Upper lobe of left lung (tissue), 6 donors: ENCODE data around the gene PDX1. TPM values are rescaled to one million over a fixed set of nuclear protein-coding genes. Genes with fewer than 3 reads are reported as not detected.

ENCODE experiments used
- ATAC-seq, 2 donors: fragments of 200-7000 bp; cut with Tn5 transposase; one replicate each; pipeline ENCODE4 v1.9.1; 2022; ENCODE audit warnings: mild to moderate bottlenecking in 2 of 2, moderate library complexity in 2 of 2; ENCODE audit not compliant: low FRiP score in 2 of 2
- DNase-seq, 2 donors: peaks; one replicate each; pipeline ENCODE4 v3.0.0-alpha.2; 2019 to 2020
- H3K27ac ChIP-seq, 4 donors: fragments of 200-600 bp; sonication (generic); one replicate each; pipeline ENCODE4 v1.5.1; 2016 to 2019
- H3K27me3 ChIP-seq, 4 donors: fragments of 200-600 bp; sonication (generic); one replicate each; pipeline ENCODE4 v1.5.1; 2017 to 2019
- H3K36me3 ChIP-seq, 4 donors: fragments of 200-600 bp; sonication (generic); one replicate each; pipeline ENCODE4 v1.5.1; 2016 to 2019
- H3K4me1 ChIP-seq, 4 donors: fragments of 200-600 bp; sonication (generic); one replicate each; pipeline ENCODE4 v1.5.1; 2018 to 2019
- H3K4me3 ChIP-seq, 4 donors: fragments of 200-600 bp; sonication (generic); one replicate each; pipeline ENCODE4 v1.5.1; 2017 to 2019; ENCODE audit warnings: mild to moderate bottlenecking in 2 of 4, moderate library complexity in 1 of 4
- H3K9me3 ChIP-seq, 4 donors: fragments of 200-600 bp; sonication (generic); one replicate each; pipeline ENCODE4 v1.5.1; 2018 to 2019
- CTCF ChIP-seq, 6 experiments: fragments of 450-650 bp in 4 of 6; fragments of 200-600 bp in 2 of 6; sonication (generic) in 2 of 6; IDR thresholded peaks; one replicate each; pipeline ENCODE4 v1.5.1; 2016 to 2019; ENCODE audit warnings: antibody characterized with exemption in 6 of 6
- EP300 ChIP-seq, 4 donors: sonication (generic); formaldehyde crosslinking; IDR thresholded peaks; one replicate each; pipeline ENCODE4 v1.5.1; 2017; ENCODE audit warnings: antibody characterized with exemption in 4 of 4, control low read depth in 2 of 4
- POLR2A ChIP-seq, 4 donors: fragments of 450-650 bp; IDR thresholded peaks; one replicate each; pipeline ENCODE4 v1.5.1; 2016 to 2017; ENCODE audit warnings: antibody characterized with exemption in 4 of 4, mild to moderate bottlenecking in 2 of 4
- POLR2AphosphoS5 ChIP-seq, 2 donors: sonication (generic); formaldehyde crosslinking; IDR thresholded peaks; one replicate each; pipeline ENCODE4 v1.5.1; 2017; ENCODE audit warnings: antibody characterized with exemption in 2 of 2
- WGBS, 2 donors: methylation state at CpG; one replicate each; pipeline ENCODE4 v1.1.5; 2017 to 2018; 5-methylcytosine and 5-hydroxymethylcytosine counted together
- total RNA-seq, 6 donors: library from RNA; depleted of rRNA in 4 of 6; stranded (reverse); fragments of >200 nt in 4 of 6; gene quantifications; one replicate each; pipeline versions ENCODE4 v1.1.0 to v1.2.1, GENCODE V29; 2016 to 2021
- donor health status: DM: no; HTN: no; CAD: no; lungs with moderate emphysema.
- donor health status: DM: no; HTN: yes; CAD: no; lungs with severe emphysema.

The PDX1 gene
- total RNA-seq, 6 donors from 2014 or later: not detected

DNA sequence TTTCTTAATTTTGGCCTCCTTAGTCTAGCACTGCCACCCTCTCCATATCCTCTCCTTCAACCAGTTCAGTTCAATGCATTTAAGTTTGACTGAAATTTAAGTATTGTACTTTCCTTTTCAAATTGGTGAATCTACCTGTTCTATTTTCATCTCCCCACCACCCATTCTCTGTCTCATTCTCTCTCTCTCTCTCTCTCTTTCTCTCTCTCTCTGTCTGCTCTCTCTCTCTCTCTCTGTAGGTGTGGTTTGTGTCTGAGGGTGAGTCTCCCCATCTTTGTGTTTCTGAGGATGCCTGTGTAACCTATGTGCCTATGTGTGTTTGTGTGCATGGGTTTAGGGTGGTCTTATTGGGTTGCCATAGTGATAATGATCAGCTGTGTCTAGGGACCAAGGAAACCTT lies 10.1 kb downstream of the PDX1 start:
- Histone ChIP-seq H3K27me3 (peaks cover 0 to 44% (median 20%) of the 10 kb centered on the region in 4 donors), H3K4me3 (no peak overlapping the region), H3K9me3 (no peaks in the 10 kb centered on the region), H3K4me1 (peaks cover 0 to 20% (median 2%) of the 10 kb centered on the region in 4 donors), H3K27ac (no peak overlapping the region), H3K36me3 (no peaks in the 10 kb centered on the region)
- no peak for TF ChIP-seq CTCF (IDR thresholded peaks at IDR 0.05)
- TF ChIP-seq POLR2A (IDR thresholded peaks at IDR 0.05): no peak
- no peak for TF ChIP-seq POLR2AphosphoS5 (IDR thresholded peaks at IDR 0.05)
- TF ChIP-seq EP300 (IDR thresholded peaks at IDR 0.05): no peak
- no peak for ATAC-seq
- no peak for DNase-seq

DNA sequence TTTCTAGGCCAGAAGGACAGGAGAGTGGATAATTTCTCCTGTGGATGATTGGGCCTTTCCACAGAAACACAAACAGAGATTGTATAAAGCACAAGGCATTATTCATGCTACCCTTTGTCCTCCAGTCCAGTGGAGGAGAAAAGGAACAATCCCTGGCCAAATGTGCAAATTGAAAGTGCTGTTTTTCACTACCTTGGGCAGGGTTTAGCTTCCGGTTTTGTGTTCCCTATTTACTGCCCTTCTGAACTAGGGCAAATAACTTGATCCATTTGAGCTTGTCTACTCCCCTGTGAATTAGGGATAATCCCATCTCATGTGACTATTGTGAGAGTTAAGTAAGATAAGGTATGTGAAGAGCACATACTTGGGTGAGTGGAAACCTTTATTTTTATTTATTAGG lies 13.3 kb downstream of the PDX1 start:
- Histone ChIP-seq H3K27ac (no peak overlapping the region), H3K27me3 (peaks cover 0 to 21% (median 11%) of the 10 kb centered on the region in 4 donors), H3K4me1 (peaks cover 0 to 7% (median 0%) of the 10 kb centered on the region in 4 donors), H3K9me3 (no peaks in the 10 kb centered on the region), H3K4me3 (no peak overlapping the region), H3K36me3 (no peaks in the 10 kb centered on the region)
- no peak for TF ChIP-seq CTCF (IDR thresholded peaks at IDR 0.05)
- TF ChIP-seq POLR2AphosphoS5 (IDR thresholded peaks at IDR 0.05): no peak
- TF ChIP-seq POLR2A (IDR thresholded peaks at IDR 0.05): no peak
- TF ChIP-seq EP300 (IDR thresholded peaks at IDR 0.05): no peak
- WGBS, 2 donors: 45 to 73% methylated on average over 1 of the region's 1 CpG
- DNase-seq: no peak
- no peak for ATAC-seq

GRCh38 chr13:27933580-27934328 lies 14.0 kb downstream of the PDX1 start:
- H3K9me3 ChIP-seq: no peaks in the 10 kb centered on the region
- ATAC-seq (no peak), DNase-seq (no peak)
- 65 to 86% methylated on average over 2 of the region's 2 CpGs for WGBS, 2 donors
- H3K27ac ChIP-seq: no peak overlapping the region
- no peak overlapping the region for H3K4me3 ChIP-seq
- H3K36me3 ChIP-seq: no peaks in the 10 kb centered on the region
- TF ChIP-seq EP300 (IDR thresholded peaks at IDR 0.05) (no peak), POLR2AphosphoS5 (IDR thresholded peaks at IDR 0.05) (no peak), POLR2A (IDR thresholded peaks at IDR 0.05) (no peak), CTCF (IDR thresholded peaks at IDR 0.05) (no peak)
- peaks cover 0 to 15% (median 8%) of the 10 kb centered on the region in 4 donors for H3K27me3 ChIP-seq
- H3K4me1 ChIP-seq: peaks cover 0 to under 1% (median 0%) of the 10 kb centered on the region in 4 donors

DNA sequence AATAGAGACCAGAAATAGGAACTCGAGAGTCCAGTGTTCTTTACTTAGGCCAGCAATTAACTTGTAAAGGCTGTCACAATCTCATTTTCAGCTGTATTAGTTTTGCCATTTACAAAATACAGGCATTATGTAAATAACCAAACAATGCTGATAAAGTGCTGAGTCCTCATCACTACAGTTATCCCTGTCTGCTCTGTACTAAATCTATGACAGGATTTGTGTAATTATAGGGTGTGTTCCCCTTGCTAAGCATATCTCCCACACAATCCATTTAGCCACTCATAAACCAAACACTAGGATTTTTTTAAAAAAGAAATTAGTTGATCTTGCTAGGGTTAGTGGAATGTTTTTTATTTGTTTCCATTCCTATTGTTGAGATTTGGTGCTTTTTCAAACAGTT lies 23.2 kb downstream of the PDX1 start:
- TF ChIP-seq POLR2A (IDR thresholded peaks at IDR 0.05): no peak
- no peak for TF ChIP-seq CTCF (IDR thresholded peaks at IDR 0.05)
- TF ChIP-seq EP300 (IDR thresholded peaks at IDR 0.05): no peak
- no peak for TF ChIP-seq POLR2AphosphoS5 (IDR thresholded peaks at IDR 0.05)
- DNase-seq: no peak
- H3K4me1 ChIP-seq: no peaks in the 10 kb centered on the region
- H3K27ac ChIP-seq: no peak overlapping the region
- no peaks in the 10 kb centered on the region for H3K36me3 ChIP-seq
- no peak for ATAC-seq
- H3K9me3 ChIP-seq: peaks cover 0 to 17% (median 13%) of the 10 kb centered on the region in 4 donors
- H3K4me3 ChIP-seq: no peak overlapping the region
- whole genome bisulfite sequencing, 2 donors: 73 to 85% methylated on average over 1 of the region's 1 CpG
- H3K27me3 ChIP-seq: no peaks in the 10 kb centered on the region
